GM12872 (cell line): ENCODE measurements around the gene EML6.

ENCODE experiments used
- TF ChIP-seq, protein P1 (sequence below): IDR thresholded peaks from 3 replicates; pipeline ENCODE4 v1.5.1; 2011; ENCODE audit warnings: low read depth, mild to moderate bottlenecking, low read length, moderate library complexity; ENCODE audit not compliant: insufficient read depth

EML6 gene

DNA sequence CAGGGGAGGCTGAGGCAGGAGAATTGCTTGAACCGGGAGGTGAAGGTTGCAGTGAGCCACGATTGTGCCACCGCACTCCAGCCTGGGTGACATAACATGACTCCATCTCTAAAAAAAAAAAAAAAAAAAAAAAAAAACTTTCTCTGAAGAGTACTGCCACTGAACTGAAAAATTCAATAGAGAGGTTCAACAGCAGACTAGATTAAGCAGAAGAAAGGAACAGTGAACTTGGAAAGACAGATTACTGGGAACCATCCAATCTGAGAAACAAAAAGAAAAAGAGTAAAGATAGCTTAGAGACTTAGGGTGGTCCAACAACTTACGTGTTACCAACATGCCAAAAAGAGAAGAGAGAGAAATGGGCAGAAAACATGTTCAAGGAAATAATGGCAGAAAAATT lies 138.8 kb downstream of the EML6 start:
- TF ChIP-seq, protein P1, sequence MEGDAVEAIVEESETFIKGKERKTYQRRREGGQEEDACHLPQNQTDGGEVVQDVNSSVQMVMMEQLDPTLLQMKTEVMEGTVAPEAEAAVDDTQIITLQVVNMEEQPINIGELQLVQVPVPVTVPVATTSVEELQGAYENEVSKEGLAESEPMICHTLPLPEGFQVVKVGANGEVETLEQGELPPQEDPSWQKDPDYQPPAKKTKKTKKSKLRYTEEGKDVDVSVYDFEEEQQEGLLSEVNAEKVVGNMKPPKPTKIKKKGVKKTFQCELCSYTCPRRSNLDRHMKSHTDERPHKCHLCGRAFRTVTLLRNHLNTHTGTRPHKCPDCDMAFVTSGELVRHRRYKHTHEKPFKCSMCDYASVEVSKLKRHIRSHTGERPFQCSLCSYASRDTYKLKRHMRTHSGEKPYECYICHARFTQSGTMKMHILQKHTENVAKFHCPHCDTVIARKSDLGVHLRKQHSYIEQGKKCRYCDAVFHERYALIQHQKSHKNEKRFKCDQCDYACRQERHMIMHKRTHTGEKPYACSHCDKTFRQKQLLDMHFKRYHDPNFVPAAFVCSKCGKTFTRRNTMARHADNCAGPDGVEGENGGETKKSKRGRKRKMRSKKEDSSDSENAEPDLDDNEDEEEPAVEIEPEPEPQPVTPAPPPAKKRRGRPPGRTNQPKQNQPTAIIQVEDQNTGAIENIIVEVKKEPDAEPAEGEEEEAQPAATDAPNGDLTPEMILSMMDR = no peak

DNA sequence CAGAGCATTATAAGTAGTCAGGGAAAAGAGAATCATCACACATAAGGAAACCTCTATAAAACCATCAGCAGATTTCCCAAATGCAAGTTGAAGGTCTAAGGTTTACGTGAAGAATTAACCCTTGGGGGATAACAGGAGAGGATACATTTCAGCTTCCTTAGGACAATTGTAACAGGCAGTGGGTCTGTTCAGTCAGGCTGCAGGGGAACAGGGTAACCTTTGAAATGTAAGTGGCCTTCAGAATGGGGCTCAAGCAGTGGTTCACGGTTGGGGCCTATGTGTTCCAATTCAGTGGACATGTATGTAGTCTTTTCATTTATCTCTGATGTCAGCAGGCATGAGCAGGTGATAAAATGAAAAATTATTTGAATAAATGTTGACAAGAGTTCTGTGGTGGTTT lies 139.3 kb downstream of the EML6 start:
- TF ChIP-seq, protein P1 = no peak

DNA sequence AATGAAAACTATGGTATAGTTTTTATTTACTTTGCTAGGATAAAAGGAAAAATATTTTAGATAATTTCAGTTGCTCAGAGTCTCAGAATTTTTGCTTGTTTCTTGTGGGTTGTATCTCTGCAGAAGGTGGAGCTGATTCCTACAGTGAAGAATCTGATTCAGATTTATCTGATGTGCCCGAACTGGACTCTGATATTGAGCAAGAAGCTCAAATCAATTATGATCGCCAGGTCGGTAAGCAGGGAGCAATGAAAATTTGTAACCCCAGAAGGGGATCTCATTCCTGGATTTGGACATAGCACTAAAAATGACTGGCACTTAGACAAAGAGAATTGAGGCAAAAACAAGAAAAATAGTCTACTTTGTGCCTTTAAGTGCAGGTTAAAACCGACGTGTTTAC lies 140.2 kb downstream of the EML6 start:
- TF ChIP-seq, protein P1 = no peak

DNA sequence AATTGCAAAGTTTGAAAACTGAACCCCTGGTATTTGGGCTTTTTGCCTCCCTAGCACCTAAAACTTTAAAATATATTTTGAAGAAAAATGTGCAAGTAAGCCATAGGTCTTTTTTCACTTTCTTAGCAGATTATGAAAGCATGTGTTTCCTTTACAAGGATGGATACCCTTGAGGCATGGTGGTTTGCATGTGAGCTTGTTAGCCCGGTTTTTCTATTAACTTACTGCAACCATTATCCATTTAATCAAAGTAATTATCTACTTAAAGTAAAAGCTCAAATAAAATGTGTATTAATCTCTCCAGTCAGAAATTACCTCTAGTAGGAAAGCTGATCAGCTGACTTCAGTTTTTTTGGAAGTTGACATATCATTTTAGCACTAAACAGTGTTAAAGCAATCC lies 140.6 kb downstream of the EML6 start:
- TF ChIP-seq, protein P1 = no peak

DNA sequence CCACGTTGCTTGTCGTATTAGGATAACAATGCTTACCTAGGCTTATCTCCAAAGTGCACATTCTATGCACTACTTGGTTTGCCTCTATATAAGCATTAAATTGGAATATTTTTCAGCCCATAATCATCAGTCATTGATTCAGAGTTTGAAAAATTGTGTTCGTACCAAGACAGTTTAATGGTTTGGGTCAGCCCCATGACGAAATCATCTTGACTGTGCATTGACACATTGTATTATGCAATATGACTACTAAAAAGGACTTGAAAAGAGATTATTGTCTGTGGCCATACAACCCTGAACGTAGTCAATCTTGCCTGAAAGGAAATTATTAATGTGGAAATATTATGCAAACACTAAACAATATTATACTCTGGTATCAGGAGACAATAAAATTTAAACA lies 141.3 kb downstream of the EML6 start:
- TF ChIP-seq, protein P1 = no peak

DNA sequence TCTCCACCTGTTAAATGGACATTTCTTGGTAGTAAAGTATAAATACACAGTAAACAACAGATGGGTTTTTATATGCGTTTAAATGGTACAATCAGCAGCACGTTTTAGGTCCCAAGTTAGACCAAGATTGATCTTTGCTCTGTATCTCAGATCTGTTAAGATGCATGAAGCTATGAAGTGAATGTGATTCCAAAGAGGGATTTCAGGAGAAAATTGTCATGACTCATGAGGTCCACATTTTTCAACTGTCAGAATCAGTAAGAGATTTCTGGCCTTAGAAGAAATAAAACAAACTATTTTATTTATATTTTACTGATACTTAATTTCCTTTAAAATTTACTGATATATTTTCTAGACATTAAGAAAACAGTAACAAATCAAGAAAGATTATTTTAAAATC lies 142.7 kb downstream of the EML6 start:
- TF ChIP-seq, protein P1 = no peak

DNA sequence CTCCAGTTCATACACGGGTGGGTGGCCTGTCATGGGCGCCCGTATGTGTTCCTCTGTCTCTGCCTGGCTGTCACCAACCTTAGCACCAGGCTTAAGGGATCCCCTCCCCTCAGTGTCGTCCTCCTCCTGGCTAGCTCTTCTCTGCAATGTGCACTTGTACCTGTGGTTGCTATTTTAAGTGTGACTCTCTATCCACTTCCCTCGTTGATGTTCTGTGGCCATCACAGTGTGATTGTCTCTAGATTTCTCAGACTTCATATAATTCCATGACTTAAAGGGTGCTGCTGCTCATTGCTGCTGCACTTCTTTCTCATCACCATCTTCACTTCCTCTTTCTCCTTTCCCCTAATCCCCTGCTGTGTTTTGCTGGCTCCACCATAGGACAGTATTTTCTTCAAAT lies 143.4 kb downstream of the EML6 start:
- TF ChIP-seq, protein P1 = no peak

DNA sequence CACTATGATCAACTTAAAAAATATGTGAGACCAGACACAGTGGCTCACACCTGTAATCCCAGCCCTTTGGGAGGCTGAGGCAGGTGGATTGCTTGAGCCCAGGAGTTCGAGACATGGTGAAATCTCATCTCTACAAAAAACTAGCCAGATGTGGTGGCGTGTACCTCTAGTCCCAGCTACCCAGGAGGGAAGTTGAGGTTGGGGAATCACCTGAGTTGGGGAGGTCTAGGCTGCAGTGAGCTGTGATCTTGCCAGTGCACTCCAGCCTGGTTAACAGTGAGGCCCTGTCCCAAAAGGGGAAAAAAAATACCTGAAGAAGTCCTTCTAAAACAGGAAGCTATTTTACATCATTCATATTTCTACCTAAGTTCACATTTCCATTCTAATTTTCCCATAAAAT lies 144.0 kb downstream of the EML6 start:
- TF ChIP-seq, protein P1 = no peak
